ENCODE data around the gene TESPA1. TPM values are rescaled to one million over a fixed set of nuclear protein-coding genes. Genes with fewer than 3 reads are reported as not detected.
A peak's percentile ranks its signal among the peaks of the same experiment; 100 is the strongest.

The TESPA1 gene
- total RNA-seq (66.9 TPM), polyA plus RNA-seq (24.0 TPM)
- long read RNA-seq, donor 1, partial matches to known transcripts: 0 of 1 reads
- long read RNA-seq, donor 1, other reads (novel, unspliced or antisense): 0 of 1 reads
- long read RNA-seq, donor 2: 0 reads
- long read RNA-seq, donor 3, transcript TESPA1-202 (11 exons, 2,010 nt): major isoform, 6 of 18 reads
- long read RNA-seq, donor 3, partial matches to known transcripts: 12 of 18 reads
- long read RNA-seq, donor 3, other reads (novel, unspliced or antisense): 0 of 18 reads
- long read RNA-seq, donor 4, partial matches to known transcripts: 8 of 12 reads
- long read RNA-seq, donor 4, other reads (novel, unspliced or antisense): 0 of 12 reads
- long read RNA-seq, donor 5, transcript TESPA1-202 (11 exons, 2,010 nt): major isoform, 6 of 27 reads
- long read RNA-seq, donor 5, partial matches to known transcripts: 18 of 27 reads
- long read RNA-seq, donor 5, other reads (novel, unspliced or antisense): 0 of 27 reads
- long read RNA-seq, donor 6, partial matches to known transcripts: 30 of 30 reads
- long read RNA-seq, donor 6, other reads (novel, unspliced or antisense): 0 of 30 reads
- long read RNA-seq, donor 7, transcript TESPA1-202 (11 exons, 2,010 nt): major isoform, 11 of 19 reads
- long read RNA-seq, donor 7, partial matches to known transcripts: 7 of 19 reads
- long read RNA-seq, donor 7, other reads (novel, unspliced or antisense): 0 of 19 reads
- long read RNA-seq, donor 8, partial matches to known transcripts: 0 of 1 reads
- long read RNA-seq, donor 8, other reads (novel, unspliced or antisense): 0 of 1 reads
- long read RNA-seq, donor 9, transcript TESPA1-202 (11 exons, 2,010 nt): major isoform, 6 of 7 reads
- long read RNA-seq, donor 9, partial matches to known transcripts: 0 of 7 reads
- long read RNA-seq, donor 9, other reads (novel, unspliced or antisense): 0 of 7 reads
- long read RNA-seq, donor 10, partial matches to known transcripts: 13 of 15 reads
- long read RNA-seq, donor 10, other reads (novel, unspliced or antisense): 0 of 15 reads

- 2% methylated on average over 12 of the region's 12 CpGs for WGBS
- H3K9me3 ChIP-seq (ENCODE audit: control insufficient read depth in 2 of 2, insufficient read depth in 1 of 2, low read length in 1 of 2): no peaks in the 10 kb centered on the region
- peak within 1 kb of the TSS; percentile 65 for H3K4me3 ChIP-seq (ENCODE audit: low read length in 2 of 2)
- peak; percentile 74 to 97 (median 89) for DNase-seq (ENCODE audit: low read depth in 6 of 9, low spot score in 9 of 9)
- H3K4me1 ChIP-seq (ENCODE audit: control insufficient read depth in 2 of 2, insufficient read depth in 2 of 2, low read length in 2 of 2): peaks cover 37 to 39% of the 10 kb centered on the region in 2 donors
- H3K27me3 ChIP-seq (ENCODE audit: control insufficient read depth in 2 of 2, insufficient read depth in 1 of 2, low read length in 1 of 2): no peaks in the 10 kb centered on the region
- H3K27ac ChIP-seq (ENCODE audit: low read depth in 1 of 2, low read length in 1 of 2): peak within 1 kb of the TSS; percentile 91 to 98
- H3K36me3 ChIP-seq (ENCODE audit: control insufficient read depth in 2 of 2, insufficient read depth in 2 of 2, low read length in 1 of 2): peaks cover 3 to 7% of the 10 kb centered on the region in 2 donors
Measured at GRCh38 chr12:54984658-54985376, at the start of gene TESPA1. Gene TESPA1 (minus strand): TSS chr12:54984762. CDS start chr12:54974562, 10,200 bp downstream.

- H3K27ac ChIP-seq (ENCODE audit: low read depth in 1 of 2, low read length in 1 of 2): no peak overlapping the region
- H3K4me1 ChIP-seq (ENCODE audit: control insufficient read depth in 2 of 2, insufficient read depth in 2 of 2, low read length in 2 of 2): no peaks in the 10 kb centered on the region
- no peak for DNase-seq (ENCODE audit: low read depth in 6 of 9, low spot score in 9 of 9)
- H3K36me3 ChIP-seq (ENCODE audit: control insufficient read depth in 2 of 2, insufficient read depth in 2 of 2, low read length in 1 of 2): no peaks in the 10 kb centered on the region
- H3K27me3 ChIP-seq (ENCODE audit: control insufficient read depth in 2 of 2, insufficient read depth in 1 of 2, low read length in 1 of 2): no peaks in the 10 kb centered on the region
- H3K4me3 ChIP-seq (ENCODE audit: low read length in 2 of 2): no peak overlapping the region
- WGBS: 85% methylated on average over 6 of the region's 6 CpGs
- no peaks in the 10 kb centered on the region for H3K9me3 ChIP-seq (ENCODE audit: control insufficient read depth in 2 of 2, insufficient read depth in 1 of 2, low read length in 1 of 2)
Measured at GRCh38 chr12:55034218-55034617, 49.7 kb upstream of the TESPA1 start.

GRCh38 chr12:55025508-55025907, 40.9 kb upstream of the TESPA1 start:
- no peaks in the 10 kb centered on the region for H3K9me3 ChIP-seq (ENCODE audit: control insufficient read depth in 2 of 2, insufficient read depth in 1 of 2, low read length in 1 of 2)
- H3K4me1 ChIP-seq (ENCODE audit: control insufficient read depth in 2 of 2, insufficient read depth in 2 of 2, low read length in 2 of 2): no peaks in the 10 kb centered on the region
- DNase-seq (ENCODE audit: low read depth in 6 of 9, low spot score in 9 of 9): no peak
- no peak overlapping the region for H3K4me3 ChIP-seq (ENCODE audit: low read length in 2 of 2)
- no peaks in the 10 kb centered on the region for H3K36me3 ChIP-seq (ENCODE audit: control insufficient read depth in 2 of 2, insufficient read depth in 2 of 2, low read length in 1 of 2)
- H3K27me3 ChIP-seq (ENCODE audit: control insufficient read depth in 2 of 2, insufficient read depth in 1 of 2, low read length in 1 of 2): peaks cover 0 to 13% of the 10 kb centered on the region in 2 donors
- H3K27ac ChIP-seq (ENCODE audit: low read depth in 1 of 2, low read length in 1 of 2): no peak overlapping the region
- 90% methylated on average over 2 of the region's 2 CpGs for WGBS

GRCh38 chr12:55024575-55024974, 40.0 kb upstream of the TESPA1 start:
- H3K4me3 ChIP-seq (ENCODE audit: low read length in 2 of 2): no peak overlapping the region
- no peaks in the 10 kb centered on the region for H3K4me1 ChIP-seq (ENCODE audit: control insufficient read depth in 2 of 2, insufficient read depth in 2 of 2, low read length in 2 of 2)
- H3K9me3 ChIP-seq (ENCODE audit: control insufficient read depth in 2 of 2, insufficient read depth in 1 of 2, low read length in 1 of 2): no peaks in the 10 kb centered on the region
- H3K36me3 ChIP-seq (ENCODE audit: control insufficient read depth in 2 of 2, insufficient read depth in 2 of 2, low read length in 1 of 2): no peaks in the 10 kb centered on the region
- H3K27ac ChIP-seq (ENCODE audit: low read depth in 1 of 2, low read length in 1 of 2): no peak overlapping the region
- DNase-seq (ENCODE audit: low read depth in 6 of 9, low spot score in 9 of 9): no peak
- peaks cover 0 to 23% of the 10 kb centered on the region in 2 donors for H3K27me3 ChIP-seq (ENCODE audit: control insufficient read depth in 2 of 2, insufficient read depth in 1 of 2, low read length in 1 of 2)
- WGBS: 71% methylated on average over 2 of the region's 2 CpGs

GRCh38 chr12:55019784-55020183, 35.2 kb upstream of the TESPA1 start, which contains the start of gene NEUROD4:
Gene NEUROD4 (plus strand): TSS chr12:55019974. CDS start chr12:55026440, 6,466 bp downstream.
- Histone ChIP-seq H3K27ac (ENCODE audit: low read depth in 1 of 2, low read length in 1 of 2) (no peak within 1 kb of the TSS), H3K36me3 (ENCODE audit: control insufficient read depth in 2 of 2, insufficient read depth in 2 of 2, low read length in 1 of 2) (no peaks in the 10 kb centered on the region), H3K4me3 (ENCODE audit: low read length in 2 of 2) (no peak within 1 kb of the TSS), H3K9me3 (ENCODE audit: control insufficient read depth in 2 of 2, insufficient read depth in 1 of 2, low read length in 1 of 2) (no peaks in the 10 kb centered on the region), H3K4me1 (ENCODE audit: control insufficient read depth in 2 of 2, insufficient read depth in 2 of 2, low read length in 2 of 2) (no peaks in the 10 kb centered on the region), H3K27me3 (ENCODE audit: control insufficient read depth in 2 of 2, insufficient read depth in 1 of 2, low read length in 1 of 2) (peaks cover 0 to 36% of the 10 kb centered on the region in 2 donors)
- peak in 2 of 9 donors; percentile 11 to 14 for DNase-seq (ENCODE audit: low read depth in 6 of 9, low spot score in 9 of 9)
- whole genome bisulfite sequencing: 7% methylated on average over 13 of the region's 13 CpGs

GRCh38 chr12:55017416-55017925, 32.9 kb upstream of the TESPA1 start:
- Histone ChIP-seq H3K4me1 (ENCODE audit: control insufficient read depth in 2 of 2, insufficient read depth in 2 of 2, low read length in 2 of 2) (no peaks in the 10 kb centered on the region), H3K27ac (ENCODE audit: low read depth in 1 of 2, low read length in 1 of 2) (no peak overlapping the region), H3K36me3 (ENCODE audit: control insufficient read depth in 2 of 2, insufficient read depth in 2 of 2, low read length in 1 of 2) (no peaks in the 10 kb centered on the region), H3K27me3 (ENCODE audit: control insufficient read depth in 2 of 2, insufficient read depth in 1 of 2, low read length in 1 of 2) (peaks cover 0 to 34% of the 10 kb centered on the region in 2 donors), H3K9me3 (ENCODE audit: control insufficient read depth in 2 of 2, insufficient read depth in 1 of 2, low read length in 1 of 2) (peaks cover 0 to 6% of the 10 kb centered on the region in 2 donors), H3K4me3 (ENCODE audit: low read length in 2 of 2) (no peak overlapping the region)
- no peak for DNase-seq (ENCODE audit: low read depth in 6 of 9, low spot score in 9 of 9)
- 38% methylated on average over 3 of the region's 3 CpGs for WGBS

- H3K36me3 ChIP-seq (ENCODE audit: control insufficient read depth in 2 of 2, insufficient read depth in 2 of 2, low read length in 1 of 2): no peaks in the 10 kb centered on the region
- no peak overlapping the region for H3K4me3 ChIP-seq (ENCODE audit: low read length in 2 of 2)
- WGBS: 65% methylated on average over 6 of the region's 6 CpGs
- H3K9me3 ChIP-seq (ENCODE audit: control insufficient read depth in 2 of 2, insufficient read depth in 1 of 2, low read length in 1 of 2): peaks cover 0 to 6% of the 10 kb centered on the region in 2 donors
- no peak overlapping the region for H3K27ac ChIP-seq (ENCODE audit: low read depth in 1 of 2, low read length in 1 of 2)
- H3K4me1 ChIP-seq (ENCODE audit: control insufficient read depth in 2 of 2, insufficient read depth in 2 of 2, low read length in 2 of 2): no peaks in the 10 kb centered on the region
- peaks cover 0 to 2% of the 10 kb centered on the region in 2 donors for H3K27me3 ChIP-seq (ENCODE audit: control insufficient read depth in 2 of 2, insufficient read depth in 1 of 2, low read length in 1 of 2)
- DNase-seq (ENCODE audit: low read depth in 6 of 9, low spot score in 9 of 9): no peak
Measured at GRCh38 chr12:55008944-55009585, 24.5 kb upstream of the TESPA1 start.

- no peaks in the 10 kb centered on the region for H3K27me3 ChIP-seq (ENCODE audit: control insufficient read depth in 2 of 2, insufficient read depth in 1 of 2, low read length in 1 of 2)
- no peak overlapping the region for H3K4me3 ChIP-seq (ENCODE audit: low read length in 2 of 2)
- no peaks in the 10 kb centered on the region for H3K36me3 ChIP-seq (ENCODE audit: control insufficient read depth in 2 of 2, insufficient read depth in 2 of 2, low read length in 1 of 2)
- H3K27ac ChIP-seq (ENCODE audit: low read depth in 1 of 2, low read length in 1 of 2): no peak overlapping the region
- over 99% methylated on average over 2 of the region's 2 CpGs for WGBS
- no peak for DNase-seq (ENCODE audit: low read depth in 6 of 9, low spot score in 9 of 9)
- no peaks in the 10 kb centered on the region for H3K9me3 ChIP-seq (ENCODE audit: control insufficient read depth in 2 of 2, insufficient read depth in 1 of 2, low read length in 1 of 2)
- no peaks in the 10 kb centered on the region for H3K4me1 ChIP-seq (ENCODE audit: control insufficient read depth in 2 of 2, insufficient read depth in 2 of 2, low read length in 2 of 2)
Measured at GRCh38 chr12:55002355-55002754, 17.8 kb upstream of the TESPA1 start.
